H1 (cell line): ENCODE data around the gene TTC33. TPM values are rescaled to one million over a fixed set of nuclear protein-coding genes. Genes with fewer than 3 reads are reported as not detected.

Experiments
- CTCF ChIA-PET: fragments of 300-600 bp; sonication (Branson Sonifier 250); formaldehyde crosslinking; loops from one replicate; lab custom pipeline; 2021; ENCODE audit not compliant: partially characterized antibody; lab: Charles Lee
- POLR2A ChIA-PET: fragments of 300-600 bp; sonication (Branson Sonifier 250); formaldehyde crosslinking; loops from one replicate; lab custom pipeline; 2021; ENCODE audit warnings: inconsistent platforms; ENCODE audit not compliant: partially characterized antibody; lab: Charles Lee
- DNase-seq, 2 experiments: peaks; one replicate each; pipeline versions ENCODE4 v3.0.0 to v3.0.0-alpha.2; 2010 to 2022; ENCODE audit warnings: low spot score in 2 of 2, low read depth in 1 of 2, mixed read lengths in 1 of 2
- FAIRE-seq: peaks from 2 replicates; lab custom pipeline; 2011; peaks lifted over from hg19 to GRCh38; lab: Jason Lieb, UNC
- H2AFZ ChIP-seq: 2 replicates; pipeline ENCODE4 v1.8.1; 2012; ENCODE audit warnings: low read length, inconsistent platforms
- H2AK5ac ChIP-seq: 2 replicates; pipeline ENCODE4 v1.6.1; 2013; ENCODE audit warnings: low read depth, low read length
- H2BK120ac ChIP-seq: replicated peaks from 2 replicates; pipeline ENCODE3; 2013; ENCODE audit warnings: low read depth, low read length, inconsistent platforms
- H2BK12ac ChIP-seq: 2 replicates; pipeline ENCODE4 v1.6.1; 2013; ENCODE audit warnings: low read depth, low read length
- H2BK15ac ChIP-seq: 2 replicates; pipeline ENCODE4 v1.6.1; 2013; ENCODE audit warnings: low read length
- H2BK20ac ChIP-seq: 2 replicates; pipeline ENCODE4 v1.6.1; 2013; ENCODE audit warnings: low read length
- H2BK5ac ChIP-seq: 2 replicates; pipeline ENCODE4 v1.6.1; 2013; ENCODE audit warnings: low read depth, low read length
- H3K14ac ChIP-seq: 2 replicates; pipeline ENCODE4 v1.6.1; 2013; ENCODE audit warnings: inconsistent platforms; ENCODE audit not compliant: insufficient read length
- H3K18ac ChIP-seq: 2 replicates; pipeline ENCODE4 v1.6.1; 2013; ENCODE audit warnings: low read length; ENCODE audit errors: extremely low read depth
- H3K23ac ChIP-seq: 2 replicates; pipeline ENCODE4 v1.6.1; 2013; ENCODE audit warnings: inconsistent platforms; ENCODE audit not compliant: insufficient read length
- H3K23me2 ChIP-seq: 2 replicates; pipeline ENCODE4 v1.6.1; 2013; ENCODE audit warnings: low read depth, low read length
- H3K27ac ChIP-seq: 2 replicates; pipeline ENCODE4 v1.6.1; 2011; ENCODE audit warnings: low read depth, low read length, inconsistent platforms
- H3K27me3 ChIP-seq, 4 experiments: replicated peaks in 1 of 4; 1 replicate in 1 of 4; 2 replicates in 3 of 4; pipeline versions ENCODE4 v1.6.1 to v1.8.1; 2011 to 2013; ENCODE audit warnings: low read length in 3 of 4, mild to moderate bottlenecking in 3 of 4, inconsistent platforms in 2 of 4, mixed read lengths in 2 of 4, moderate library complexity in 1 of 4; ENCODE audit not compliant: control insufficient read depth in 3 of 4, insufficient read depth in 3 of 4; ENCODE audit errors: extremely low read depth in 1 of 4
- H3K36me3 ChIP-seq, 4 experiments: 2 replicates each; pipeline versions ENCODE4 v1.6.1 to v1.8.1; 2011 to 2013; ENCODE audit warnings: mild to moderate bottlenecking in 4 of 4, low read length in 3 of 4, moderate library complexity in 2 of 4, control low read depth in 1 of 4, inconsistent platforms in 1 of 4; ENCODE audit not compliant: insufficient read depth in 4 of 4, control insufficient read depth in 2 of 4
- H3K4ac ChIP-seq: replicated peaks from 2 replicates; pipeline ENCODE3; 2013; ENCODE audit warnings: low read length, low read depth, mixed read lengths, inconsistent platforms; ENCODE audit not compliant: insufficient read length
- H3K4me1 ChIP-seq, 4 experiments: replicated peaks in 1 of 4; 1 replicate in 1 of 4; 2 replicates in 3 of 4; pipeline versions ENCODE4 v1.6.1 to v1.8.1; 2011 to 2013; ENCODE audit warnings: low read length in 3 of 4, inconsistent platforms in 2 of 4, mixed read lengths in 1 of 4; ENCODE audit not compliant: insufficient read depth in 4 of 4, control insufficient read depth in 3 of 4
- H3K4me2 ChIP-seq, 2 experiments: 2 replicates each; pipeline versions ENCODE4 v1.6.1 to v1.8.1; 2011 to 2013; ENCODE audit warnings: low read depth in 2 of 2, low read length in 2 of 2, control low read depth in 1 of 2, inconsistent platforms in 1 of 2, mild to moderate bottlenecking in 1 of 2; ENCODE audit not compliant: insufficient read depth in 1 of 2
- H3K4me3 ChIP-seq, 4 experiments: fragments of 200-600, 300-600 bp in 1 of 4; sonication (generic), shearing (Covaris generic), sonication (Bioruptor Twin) in 1 of 4; 2 replicates each; pipeline versions ENCODE4 v1.5.1 to v1.8.1; 2011 to 2016; ENCODE audit warnings: low read length in 4 of 4, low read depth in 3 of 4, control low read depth in 2 of 4, inconsistent platforms in 2 of 4, mild to moderate bottlenecking in 2 of 4, mixed read lengths in 1 of 4, moderate library complexity in 1 of 4; ENCODE audit not compliant: insufficient read depth in 2 of 4; ENCODE audit errors: extremely low read depth in 1 of 4
- H3K56ac ChIP-seq: replicated peaks from 2 replicates; pipeline ENCODE3; 2013; ENCODE audit warnings: low read depth, mild to moderate bottlenecking, mixed read lengths, low read length, inconsistent platforms; ENCODE audit not compliant: insufficient read length
- H3K79me1 ChIP-seq: 2 replicates; pipeline ENCODE4 v1.6.1; 2013; ENCODE audit warnings: low read depth, low read length, control low read depth
- H3K79me2 ChIP-seq, 2 experiments: 2 replicates each; pipeline versions ENCODE4 v1.6.1 to v1.8.1; 2012 to 2013; ENCODE audit warnings: low read length in 2 of 2, mild to moderate bottlenecking in 2 of 2, inconsistent platforms in 1 of 2; ENCODE audit not compliant: insufficient read depth in 2 of 2, control insufficient read depth in 1 of 2
- H3K9ac ChIP-seq, 4 experiments: replicated peaks in 1 of 4; 1 replicate in 1 of 4; 2 replicates in 3 of 4; pipeline versions ENCODE4 v1.6.1 to v1.8.1; 2011 to 2013; ENCODE audit warnings: low read depth in 3 of 4, low read length in 3 of 4, control low read depth in 2 of 4, mild to moderate bottlenecking in 2 of 4, moderate library complexity in 2 of 4, inconsistent platforms in 1 of 4; ENCODE audit errors: extremely low read depth in 1 of 4
- H3K9me3 ChIP-seq, 2 experiments: 2 replicates each; pipeline versions ENCODE4 v1.6.1 to v1.8.1; 2012 to 2013; ENCODE audit warnings: mild to moderate bottlenecking in 2 of 2, moderate library complexity in 2 of 2, control low read depth in 1 of 2, inconsistent platforms in 1 of 2, low read depth in 1 of 2, low read length in 1 of 2, mixed read lengths in 1 of 2; ENCODE audit not compliant: insufficient read depth in 2 of 2
- H4K20me1 ChIP-seq, 2 experiments: replicated peaks in 1 of 2; 2 replicates each; pipeline versions ENCODE3 to v1.8.1; 2011 to 2013; ENCODE audit warnings: inconsistent platforms in 2 of 2, low read length in 2 of 2, mild to moderate bottlenecking in 1 of 2; ENCODE audit not compliant: insufficient read depth in 2 of 2, control insufficient read depth in 1 of 2
- H4K5ac ChIP-seq: 2 replicates; pipeline ENCODE4 v1.6.1; 2013; ENCODE audit warnings: low read length, low read depth, mixed read lengths, inconsistent platforms; ENCODE audit not compliant: insufficient read length
- H4K8ac ChIP-seq: 2 replicates; pipeline ENCODE4 v1.8.0; 2013; ENCODE audit warnings: mild to moderate bottlenecking, moderate library complexity, low read length, inconsistent platforms; ENCODE audit not compliant: insufficient read depth; ENCODE audit errors: extremely low read depth
- H4K91ac ChIP-seq: replicated peaks from 2 replicates; pipeline ENCODE3; 2013; ENCODE audit warnings: low read length, mixed read lengths, inconsistent platforms; ENCODE audit not compliant: insufficient read length
- BCL11A ChIP-seq, 2 experiments: IDR thresholded peaks; one replicate each; pipeline ENCODE4 v1.6.1; 2011; ENCODE audit warnings: low read depth in 2 of 2, low read length in 2 of 2, mild to moderate bottlenecking in 2 of 2
- BRCA1 ChIP-seq: IDR thresholded peaks from 2 replicates; pipeline ENCODE4 v1.6.1; 2012; ENCODE audit warnings: low read depth, low read length, improper control_type of control experiment
- FOSL1 ChIP-seq: IDR thresholded peaks from 2 replicates; pipeline ENCODE4 v1.6.1; 2011; ENCODE audit warnings: mild to moderate bottlenecking, low read depth, low read length, moderate library complexity; ENCODE audit not compliant: insufficient read depth
- GABPA ChIP-seq: IDR thresholded peaks from 2 replicates; pipeline ENCODE4 v1.6.1; 2011; ENCODE audit warnings: mild to moderate bottlenecking, low read length, moderate library complexity, borderline replicate concordance; ENCODE audit not compliant: insufficient read depth
- RAD21 ChIP-seq, 2 experiments: IDR thresholded peaks in 1 of 2; conservative IDR thresholded peaks in 1 of 2; 2 replicates each; pipeline ENCODE4 v1.6.1; 2011; ENCODE audit warnings: low read depth in 2 of 2, low read length in 2 of 2, improper control_type of control experiment in 1 of 2, inconsistent platforms in 1 of 2, mild to moderate bottlenecking in 1 of 2, moderate library complexity in 1 of 2
- RBBP5 ChIP-seq: IDR thresholded peaks from 2 replicates; pipeline ENCODE4 v1.7.1; 2012; ENCODE audit warnings: low read depth, mild to moderate bottlenecking, inconsistent platforms, low read length, moderate library complexity, borderline replicate concordance
- polyA plus RNA-seq, 7 experiments: library from polyadenylated mRNA; depleted of rRNA in 3 of 7; stranded (reverse) in 5 of 7; unstranded in 2 of 7; fragments of >200 nt in 5 of 7; fragments of 200-250 nt in 2 of 7; gene quantifications; 1 replicate in 5 of 7; 2 replicates in 1 of 7; 4 replicates in 1 of 7; pipeline versions ENCODE4 v1.2.1 to v1.2.3, GENCODE V29; 2011 to 2013; ENCODE audit warnings: missing spikeins in 2 of 7, mixed read lengths in 2 of 7
- total RNA-seq: library from RNA; stranded (reverse); fragmentation: NEBNext Ultra II Directional; extraction: Animal tissue kit (Norgen Biotek cat#: 25700); gene quantifications from 2 replicates; pipeline ENCODE4 v1.2.1, GENCODE V29; 2021
- TF ChIP-seq, protein P1 (sequence below): IDR thresholded peaks from 2 replicates; pipeline ENCODE4 v1.6.1; 2012; ENCODE audit warnings: inconsistent platforms
- TF ChIP-seq, protein P2 (sequence below): IDR thresholded peaks from 2 replicates; pipeline ENCODE4 v1.6.1; 2012; ENCODE audit warnings: inconsistent platforms

The TTC33 gene
- total and polyA plus RNA-seq, 2 of the 8 experiments (the other 6 are each of a cell fraction or from before 2014, with no cell fraction given): 1.2 to 12.6 TPM

DNA sequence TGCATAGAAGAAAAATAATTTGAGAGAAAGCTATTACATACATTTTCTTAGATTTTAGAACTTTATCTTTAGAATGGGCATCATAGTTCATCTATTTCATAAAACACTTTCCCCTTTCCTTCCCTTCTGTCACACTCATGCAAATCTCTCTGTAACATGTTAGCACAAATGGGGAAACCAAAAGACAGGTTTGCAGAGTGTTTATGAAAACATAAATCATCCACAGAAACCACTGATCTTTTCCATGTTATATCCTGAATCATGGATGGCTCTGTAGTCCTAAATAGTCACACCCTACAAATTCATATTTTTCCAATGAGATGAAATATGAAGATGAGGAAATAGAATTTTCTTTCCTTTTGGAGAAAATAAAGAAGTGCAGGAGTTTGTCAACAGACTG lies 198.9 kb downstream of the TTC33 start:
- Histone ChIP-seq H3K14ac (no peak overlapping the region), H3K4ac (no peak overlapping the region), H3K4me2 (no peak overlapping the region), H3K79me1 (no peaks in the 10 kb centered on the region), H2AK5ac (no peak overlapping the region), H3K9ac (no peak overlapping the region), H2AFZ (no peak overlapping the region), H3K27ac (no peak overlapping the region), H4K91ac (no peak overlapping the region), H4K8ac (no peak overlapping the region), H3K56ac (no peak overlapping the region), H2BK120ac (no peak overlapping the region), H3K79me2 (no peaks in the 10 kb centered on the region), H3K4me3 (no peak overlapping the region), H2BK12ac (no peak overlapping the region), H3K18ac (no peak overlapping the region), H2BK15ac (no peak overlapping the region), H3K23ac (no peak overlapping the region), H2BK20ac (no peak overlapping the region), H4K20me1 (no peaks in the 10 kb centered on the region), H2BK5ac (no peak overlapping the region), H4K5ac (no peak overlapping the region), H3K36me3 (no peaks in the 10 kb centered on the region), H3K9me3 (no peaks in the 10 kb centered on the region), H3K23me2 (no peaks in the 10 kb centered on the region), H3K27me3 (no peaks in the 10 kb centered on the region), H3K4me1 (no peaks in the 10 kb centered on the region)
- ChIA-PET POLR2A (no interaction called here), CTCF (no interaction called here)
- TF ChIP-seq GABPA: no peak
- TF ChIP-seq, protein P1, sequence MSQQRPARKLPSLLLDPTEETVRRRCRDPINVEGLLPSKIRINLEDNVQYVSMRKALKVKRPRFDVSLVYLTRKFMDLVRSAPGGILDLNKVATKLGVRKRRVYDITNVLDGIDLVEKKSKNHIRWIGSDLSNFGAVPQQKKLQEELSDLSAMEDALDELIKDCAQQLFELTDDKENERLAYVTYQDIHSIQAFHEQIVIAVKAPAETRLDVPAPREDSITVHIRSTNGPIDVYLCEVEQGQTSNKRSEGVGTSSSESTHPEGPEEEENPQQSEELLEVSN: no peak
- TF ChIP-seq, protein P2, sequence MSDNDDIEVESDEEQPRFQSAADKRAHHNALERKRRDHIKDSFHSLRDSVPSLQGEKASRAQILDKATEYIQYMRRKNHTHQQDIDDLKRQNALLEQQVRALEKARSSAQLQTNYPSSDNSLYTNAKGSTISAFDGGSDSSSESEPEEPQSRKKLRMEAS: no peak
- TF ChIP-seq RBBP5: no peak
- no peak for TF ChIP-seq BCL11A (IDR thresholded peaks at IDR 0.05; ENCODE audit: low read depth in 2 of 2, low read length in 2 of 2)
- no peak for TF ChIP-seq BRCA1
- no peak for TF ChIP-seq FOSL1
- no peak for TF ChIP-seq RAD21 (IDR thresholded peaks at IDR 0.05 in 1 of 2, conservative IDR thresholded peaks at IDR 0.05 in 1 of 2; ENCODE audit: low read depth in 2 of 2, low read length in 2 of 2)
- no peak for DNase-seq
- FAIRE-seq: no peak
